Spleen (tissue), 7 donors: ENCODE data around the gene RPL35A.

Source experiments
- CTCF ChIP-seq, 11 experiments: fragments of 200-600 bp in 7 of 11; fragments of 450-650 bp in 4 of 11; sonication (generic) in 4 of 11; IDR thresholded peaks in 8 of 11; conservative IDR thresholded peaks in 3 of 11; 1 replicate in 7 of 11; 2 replicates in 4 of 11; pipeline versions ENCODE4 v1.4.0 to v1.8.0; 2016 to 2021; ENCODE audit warnings: antibody characterized with exemption in 11 of 11, inconsistent platforms in 4 of 11, mild to moderate bottlenecking in 1 of 11
- POLR2AphosphoS5 ChIP-seq, 3 donors: sonication (generic); formaldehyde crosslinking; IDR thresholded peaks; one replicate each; pipeline ENCODE4 v1.5.1; 2017; ENCODE audit warnings: antibody characterized with exemption in 3 of 3
- donor health status: DM: no; HTN: no; CAD: no; lungs with moderate emphysema.
- donor health status: DM: no; HTN: no; CAD: no.
- donor health status: DM: no; HTN: no; CAD: no.

GRCh38 chr3:197961582-197961945 is 11.6 kb downstream of the RPL35A start:
- no peak for TF ChIP-seq CTCF (IDR thresholded peaks at IDR 0.05 in 8 of 11, conservative IDR thresholded peaks at IDR 0.05 in 3 of 11)
- TF ChIP-seq POLR2AphosphoS5 (IDR thresholded peaks at IDR 0.05), result no peak
